K562 (cell line): ENCODE data around the gene CELSR1. TPM values are rescaled to one million over a fixed set of nuclear protein-coding genes. Genes with fewer than 3 reads are reported as not detected.

Source experiments
- ATAC-seq: fragments of 200-7000 bp; cut with Tn5 transposase; 3 replicates; pipeline ENCODE4 v1.9.1; 2020; ENCODE audit warnings: moderate library complexity
- BruUV-seq: library from RNA; stranded (reverse); fragments of 400-500 nt; replicated peaks from 2 replicates; lab custom pipeline; 2021; lab: Mats Ljungman, UMichigan
- CTCF ChIA-PET: fragments of 300-600 bp; formaldehyde crosslinking; extraction: SDS; loops from one replicate; lab custom pipeline; 2021; ENCODE audit warnings: low intra/inter-chr PET ratio; lab: Yijun Ruan, JAX
- POLR2A ChIA-PET: fragments of 300-600, 350-650 bp; sonication (Branson Sonifier 250); formaldehyde crosslinking; extraction: SDS; loops from one replicate; lab custom pipeline; 2021; ENCODE audit warnings: antibody characterized with exemption, inconsistent platforms; lab: Yijun Ruan, JAX
- DNase-seq, 4 experiments: peaks; one replicate each; pipeline versions ENCODE4 v3.0.0 to v3.0.0-alpha.2; 2011 to 2018; ENCODE audit warnings: low spot score in 3 of 4, mixed read lengths in 3 of 4; ENCODE audit errors: extremely low read depth in 1 of 4
- FAIRE-seq: peaks from 2 replicates; lab custom pipeline; 2011; peaks lifted over from hg19 to GRCh38; lab: Jason Lieb, UNC
- H2AFZ ChIP-seq: 2 replicates; pipeline ENCODE4 v1.6.0; 2011; ENCODE audit warnings: low read depth, low read length, control low read depth, inconsistent platforms
- H3K27ac ChIP-seq: fragments of 200-600 bp; 3 replicates; pipeline ENCODE4 v1.8.0; 2011; ENCODE audit warnings: low read depth, mild to moderate bottlenecking, control low read depth, inconsistent platforms, low read length, moderate library complexity, mixed read lengths; ENCODE audit errors: extremely low read depth
- H3K27me3 ChIP-seq, 2 experiments: fragments of 300-600 bp in 1 of 2; 2 replicates in 1 of 2; 3 replicates in 1 of 2; pipeline versions ENCODE4 v1.6.0 to v1.8.0; 2011; ENCODE audit warnings: inconsistent platforms in 2 of 2, low read length in 2 of 2, mild to moderate bottlenecking in 1 of 2, mixed read lengths in 1 of 2, moderate library complexity in 1 of 2; ENCODE audit not compliant: control insufficient read depth in 2 of 2, insufficient read depth in 2 of 2
- H3K36me3 ChIP-seq: fragments of 300-600 bp; 3 replicates; pipeline ENCODE4 v1.8.0; 2011; ENCODE audit warnings: mild to moderate bottlenecking, low read length, inconsistent platforms; ENCODE audit not compliant: control insufficient read depth, insufficient read depth
- H3K4me1 ChIP-seq, 2 experiments: fragments of 200-600 bp in 1 of 2; replicated peaks in 1 of 2; 2 replicates in 1 of 2; 3 replicates in 1 of 2; pipeline versions ENCODE4 v1.5.1 to v1.8.0; 2011; ENCODE audit warnings: inconsistent platforms in 2 of 2, low read length in 2 of 2, mild to moderate bottlenecking in 1 of 2, mixed read lengths in 1 of 2, moderate library complexity in 1 of 2; ENCODE audit not compliant: control insufficient read depth in 2 of 2, insufficient read depth in 2 of 2
- H3K4me2 ChIP-seq: 2 replicates; pipeline ENCODE4 v1.6.1; 2011; ENCODE audit warnings: low read length, control low read depth, inconsistent platforms, mixed read lengths; ENCODE audit not compliant: insufficient read depth
- H3K4me3 ChIP-seq: fragments of 200-600 bp; sonication (generic), shearing (Covaris generic); 2 replicates; pipeline ENCODE4 v1.5.1; 2016; ENCODE audit warnings: control low read depth, inconsistent platforms
- H3K79me2 ChIP-seq: fragments of 200-600 bp; 3 replicates; pipeline ENCODE4 v1.8.0; 2011; ENCODE audit warnings: low read length, inconsistent platforms; ENCODE audit not compliant: control insufficient read depth, insufficient read depth
- H3K9ac ChIP-seq, 2 experiments: 2 replicates each; pipeline versions ENCODE4 v1.6.0 to v1.6.1; 2011; ENCODE audit warnings: low read depth in 2 of 2, low read length in 2 of 2, control low read depth in 1 of 2, inconsistent platforms in 1 of 2, mild to moderate bottlenecking in 1 of 2, mixed read lengths in 1 of 2; ENCODE audit not compliant: insufficient read depth in 1 of 2
- H3K9me1 ChIP-seq: one replicate; pipeline ENCODE4 v1.6.0; 2011; ENCODE audit warnings: inconsistent platforms, mild to moderate bottlenecking, low read length, moderate library complexity; ENCODE audit not compliant: control insufficient read depth, insufficient read depth
- H3K9me3 ChIP-seq: replicated peaks from 2 replicates; pipeline ENCODE4 v1.5.1; 2011; ENCODE audit warnings: low read depth, low read length, inconsistent platforms; ENCODE audit not compliant: control insufficient read depth, insufficient read depth
- H4K20me1 ChIP-seq: replicated peaks from 2 replicates; pipeline ENCODE4 v1.6.1; 2011; ENCODE audit warnings: low read length, inconsistent platforms, mixed read lengths; ENCODE audit not compliant: control insufficient read depth, insufficient read depth
- DDX20 ChIP-seq: fragments of 450-650 bp; IDR thresholded peaks from 2 replicates; pipeline ENCODE4 v1.6.1; 2016; ENCODE audit warnings: missing genetic modification characterization, low read depth, mild to moderate bottlenecking, missing compliant biosample characterization, moderate library complexity
- FOXK2 ChIP-seq, 2 experiments: fragments of 450-650 bp; IDR thresholded peaks in 1 of 2; conservative IDR thresholded peaks in 1 of 2; 2 replicates each; pipeline ENCODE4 v1.6.1; 2016; ENCODE audit warnings: low read depth in 2 of 2, mild to moderate bottlenecking in 1 of 2
- IRF2 ChIP-seq: sonication (generic); formaldehyde crosslinking; IDR thresholded peaks from 2 replicates; pipeline ENCODE4 v1.8.1; 2022; ENCODE audit warnings: mild to moderate bottlenecking, missing genetic modification reagents
- KLF16 ChIP-seq: IDR thresholded peaks from 2 replicates; pipeline ENCODE4 v1.6.1; 2016; ENCODE audit warnings: antibody characterized with exemption
- MTA3 ChIP-seq: fragments of 450-650 bp; formaldehyde crosslinking; IDR thresholded peaks from 2 replicates; pipeline ENCODE4 v1.6.1; 2017; ENCODE audit warnings: mild to moderate bottlenecking, borderline replicate concordance
- NFE2 ChIP-seq: IDR thresholded peaks from 2 replicates; pipeline ENCODE4 v1.6.1; 2014; ENCODE audit warnings: antibody characterized with exemption, low read depth
- POLR3G ChIP-seq: IDR thresholded peaks from 2 replicates; pipeline ENCODE4 v1.6.1; 2011; ENCODE audit not compliant: insufficient read length, insufficient replicate concordance; ENCODE audit errors: extremely low read depth
- STAT5A ChIP-seq: IDR thresholded peaks from 2 replicates; pipeline ENCODE4 v1.6.1; 2012; ENCODE audit warnings: low read length, inconsistent platforms, borderline replicate concordance
- TAL1 ChIP-seq: fragments of 450-650 bp; IDR thresholded peaks from 2 replicates; pipeline ENCODE4 v1.6.1; 2016; ENCODE audit warnings: mild to moderate bottlenecking
- TARDBP ChIP-seq: fragments of 450-650 bp; IDR thresholded peaks from 2 replicates; pipeline ENCODE4 v1.6.1; 2016
- ZHX1 ChIP-seq: fragments of 150-350 bp; conservative IDR thresholded peaks from 2 replicates; pipeline ENCODE4 v1.6.1; 2014; ENCODE audit warnings: low read length
- ZNF41 ChIP-seq: fragments of 250-450 bp; sonication (Bioruptor Pico); conservative IDR thresholded peaks from 2 replicates; pipeline ENCODE4 v1.4.0; 2020; ENCODE audit warnings: mild to moderate bottlenecking
- ZNF583 ChIP-seq: fragments of 250-450 bp; sonication (Bioruptor Pico); IDR thresholded peaks from 2 replicates; pipeline ENCODE4 v1.4.0; 2020
- WGBS: fragments of 100-300 bp; shearing (Covaris generic); methylation state at CpG from one replicate; pipeline ENCODE4 v1.1.6; 2016; ENCODE audit warnings: low coverage, mixed read lengths; ENCODE audit not compliant: insufficient coverage; ENCODE audit errors: missing lambda C conversion rate; 5-methylcytosine and 5-hydroxymethylcytosine counted together
- in situ Hi-C: fragments of 300-500 bp; cut with MboI; formaldehyde crosslinking; loops from 4 replicates; pipeline ENCODE4 v1.15.0; 2018; ENCODE audit warnings: inconsistent platforms, mixed read lengths
- intact Hi-C: fragments of 100-400 bp; cut with micrococcal nuclease; formaldehyde crosslinking; loops from 2 replicates; pipeline ENCODE4 v1.14.2; 2022
- polyA plus RNA-seq, 8 experiments: library from polyadenylated mRNA; depleted of rRNA in 4 of 8; stranded (reverse) in 5 of 8; unstranded in 3 of 8; fragments of >200 nt; fragmentation: Nextera tagmentation in 2 of 8; fragmentation: Illumina TruSeq in 1 of 8; extraction: Ambion mirVana in 2 of 8; extraction: Trizol in 1 of 8; gene quantifications; 2 replicates each; pipeline versions ENCODE4 v1.2.1 to v1.2.3, GENCODE V29; 2011 to 2014; ENCODE audit warnings: inconsistent platforms in 1 of 8, missing spikeins in 1 of 8
- total RNA-seq, 7 experiments: library from RNA; depleted of rRNA in 6 of 7; stranded (reverse); fragments of >200 nt in 6 of 7; fragmentation: Illumina TruSeq in 2 of 7; extraction: Trizol in 2 of 7; gene quantifications; 2 replicates each; pipeline versions ENCODE4 v1.2.1 to v1.2.3, GENCODE V29; 2011 to 2021; ENCODE audit warnings: low replicate concordance in 1 of 7
- TF ChIP-seq, protein P1 (sequence below): sonication (generic); formaldehyde crosslinking; IDR thresholded peaks from 2 replicates; pipeline ENCODE4 v1.8.1; 2023; ENCODE audit warnings: mild to moderate bottlenecking, missing genetic modification reagents
- TF ChIP-seq, protein P2 (sequence below): sonication (generic); formaldehyde crosslinking; IDR thresholded peaks from 2 replicates; pipeline ENCODE4 v1.8.1; 2023; ENCODE audit warnings: mild to moderate bottlenecking, missing genetic modification reagents, moderate library complexity
- TF ChIP-seq, protein P3 (sequence below): fragments of 250-450 bp; sonication (Bioruptor Pico); IDR thresholded peaks from 2 replicates; pipeline ENCODE4 v1.4.0; 2020; ENCODE audit warnings: mild to moderate bottlenecking, moderate library complexity, borderline replicate concordance

Gene CELSR1
- total and polyA plus RNA-seq, 9 of the 15 experiments (the other 6 are each of a cell fraction or from before 2014, with no cell fraction given) = under 0.01 to 0.09 TPM; not detected in 7

DNA sequence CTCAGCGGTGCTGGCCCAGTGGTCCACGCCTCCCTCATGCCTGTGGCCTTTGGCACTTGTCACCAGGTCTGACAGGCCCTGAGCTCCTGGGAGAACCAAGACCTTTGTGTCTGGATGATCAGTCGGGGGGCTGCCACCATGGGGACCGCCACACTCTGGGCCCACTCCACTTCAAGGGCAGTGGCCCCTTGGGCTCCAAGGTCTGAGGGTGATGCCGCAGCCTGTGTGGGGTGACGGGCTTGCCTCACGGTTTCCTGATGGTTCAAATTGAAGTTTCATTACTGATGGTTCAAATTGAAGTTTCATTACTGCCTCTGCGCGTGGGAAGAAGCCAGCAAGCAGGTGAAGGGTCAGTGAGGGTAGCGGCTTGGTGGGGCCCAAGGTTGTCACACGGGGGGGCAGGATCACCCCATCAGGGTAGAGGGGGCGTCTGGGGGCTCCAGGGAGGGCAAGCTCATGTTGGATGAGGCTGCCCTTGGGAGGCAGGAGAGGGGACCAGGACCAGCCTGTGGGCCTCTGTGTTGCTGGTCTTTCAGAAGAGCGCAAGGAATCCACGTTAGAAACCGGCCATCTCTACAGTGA, 174.4 kb downstream of the CELSR1 start:
- Histone ChIP-seq H3K9me3 (no peaks in the 10 kb centered on the region), H2AFZ (no peak overlapping the region), H3K9ac (no peak overlapping the region), H3K27ac (no peak overlapping the region), H4K20me1 (peaks cover 6% of the 10 kb centered on the region), H3K27me3 (peaks cover 5 to 32% of the 10 kb centered on the region in 2 experiments; a peak in 4 of 5 replicates), H3K36me3 (no peaks in the 10 kb centered on the region), H3K4me3 (no peak overlapping the region), H3K9me1 (no peaks in the 10 kb centered on the region), H3K4me2 (no peak overlapping the region), H3K79me2 (no peaks in the 10 kb centered on the region), H3K4me1 (peaks cover 0 to 39% of the 10 kb centered on the region in 2 experiments; a peak in 2 of 5 replicates)
- no peak for FAIRE-seq
- ATAC-seq = no peak
- 5% methylated on average over 9 of the region's 15 CpGs for WGBS
- intact Hi-C loops (no loop called here), in situ Hi-C loops (no loop called here)
- no peak for DNase-seq
- TF ChIP-seq, protein P1, sequence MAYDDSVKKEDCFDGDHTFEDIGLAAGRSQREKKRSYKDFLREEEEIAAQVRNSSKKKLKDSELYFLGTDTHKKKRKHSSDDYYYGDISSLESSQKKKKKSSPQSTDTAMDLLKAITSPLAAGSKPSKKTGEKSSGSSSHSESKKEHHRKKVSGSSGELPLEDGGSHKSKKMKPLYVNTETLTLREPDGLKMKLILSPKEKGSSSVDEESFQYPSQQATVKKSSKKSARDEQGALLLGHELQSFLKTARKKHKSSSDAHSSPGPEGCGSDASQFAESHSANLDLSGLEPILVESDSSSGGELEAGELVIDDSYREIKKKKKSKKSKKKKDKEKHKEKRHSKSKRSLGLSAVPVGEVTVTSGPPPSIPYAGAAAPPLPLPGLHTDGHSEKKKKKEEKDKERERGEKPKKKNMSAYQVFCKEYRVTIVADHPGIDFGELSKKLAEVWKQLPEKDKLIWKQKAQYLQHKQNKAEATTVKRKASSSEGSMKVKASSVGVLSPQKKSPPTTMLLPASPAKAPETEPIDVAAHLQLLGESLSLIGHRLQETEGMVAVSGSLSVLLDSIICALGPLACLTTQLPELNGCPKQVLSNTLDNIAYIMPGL (CRISPR knock-in tag) = no peak
- TF ChIP-seq IRF2 (CRISPR knock-in tag) = no peak
- no peak for TF ChIP-seq MTA3
- TF ChIP-seq TARDBP = no peak
- no peak for TF ChIP-seq POLR3G
- TF ChIP-seq FOXK2 (conservative IDR thresholded peaks at IDR 0.05 in 1 of 2, IDR thresholded peaks at IDR 0.05 in 1 of 2; ENCODE audit: low read depth in 2 of 2) = no peak
- no peak for TF ChIP-seq ZHX1
- no peak for TF ChIP-seq ZNF41 (CRISPR knock-in tag)
- TF ChIP-seq ZNF583 (CRISPR knock-in tag) = no peak
- no peak for TF ChIP-seq KLF16
- TF ChIP-seq DDX20 (tag) = no peak
- TF ChIP-seq STAT5A = no peak
- TF ChIP-seq, protein P2, sequence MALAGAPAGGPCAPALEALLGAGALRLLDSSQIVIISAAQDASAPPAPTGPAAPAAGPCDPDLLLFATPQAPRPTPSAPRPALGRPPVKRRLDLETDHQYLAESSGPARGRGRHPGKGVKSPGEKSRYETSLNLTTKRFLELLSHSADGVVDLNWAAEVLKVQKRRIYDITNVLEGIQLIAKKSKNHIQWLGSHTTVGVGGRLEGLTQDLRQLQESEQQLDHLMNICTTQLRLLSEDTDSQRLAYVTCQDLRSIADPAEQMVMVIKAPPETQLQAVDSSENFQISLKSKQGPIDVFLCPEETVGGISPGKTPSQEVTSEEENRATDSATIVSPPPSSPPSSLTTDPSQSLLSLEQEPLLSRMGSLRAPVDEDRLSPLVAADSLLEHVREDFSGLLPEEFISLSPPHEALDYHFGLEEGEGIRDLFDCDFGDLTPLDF = no peak
- TF ChIP-seq TAL1 = no peak
- no peak for TF ChIP-seq NFE2
- TF ChIP-seq, protein P3, sequence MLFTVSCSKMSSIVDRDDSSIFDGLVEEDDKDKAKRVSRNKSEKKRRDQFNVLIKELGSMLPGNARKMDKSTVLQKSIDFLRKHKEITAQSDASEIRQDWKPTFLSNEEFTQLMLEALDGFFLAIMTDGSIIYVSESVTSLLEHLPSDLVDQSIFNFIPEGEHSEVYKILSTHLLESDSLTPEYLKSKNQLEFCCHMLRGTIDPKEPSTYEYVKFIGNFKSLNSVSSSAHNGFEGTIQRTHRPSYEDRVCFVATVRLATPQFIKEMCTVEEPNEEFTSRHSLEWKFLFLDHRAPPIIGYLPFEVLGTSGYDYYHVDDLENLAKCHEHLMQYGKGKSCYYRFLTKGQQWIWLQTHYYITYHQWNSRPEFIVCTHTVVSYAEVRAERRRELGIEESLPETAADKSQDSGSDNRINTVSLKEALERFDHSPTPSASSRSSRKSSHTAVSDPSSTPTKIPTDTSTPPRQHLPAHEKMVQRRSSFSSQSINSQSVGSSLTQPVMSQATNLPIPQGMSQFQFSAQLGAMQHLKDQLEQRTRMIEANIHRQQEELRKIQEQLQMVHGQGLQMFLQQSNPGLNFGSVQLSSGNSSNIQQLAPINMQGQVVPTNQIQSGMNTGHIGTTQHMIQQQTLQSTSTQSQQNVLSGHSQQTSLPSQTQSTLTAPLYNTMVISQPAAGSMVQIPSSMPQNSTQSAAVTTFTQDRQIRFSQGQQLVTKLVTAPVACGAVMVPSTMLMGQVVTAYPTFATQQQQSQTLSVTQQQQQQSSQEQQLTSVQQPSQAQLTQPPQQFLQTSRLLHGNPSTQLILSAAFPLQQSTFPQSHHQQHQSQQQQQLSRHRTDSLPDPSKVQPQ = no peak
- CTCF ChIA-PET = no interaction called here
- no TSS peak for BruUV-seq
- POLR2A ChIA-PET = no interaction called here
